ENCODE data around the gene EEIG1. TPM values are rescaled to one million over a fixed set of nuclear protein-coding genes. Genes with fewer than 3 reads are reported as not detected.

The EEIG1 gene
- total RNA-seq, 4 donors from 2014 or later = 71.8 to 219 (median 122) TPM

- DNase-seq = peak in 1 of 3 donors; percentile 55
- H3K27ac ChIP-seq = peak overlapping the region; percentile 95 to 99 (median 96)
- H3K27me3 ChIP-seq = no peaks in the 10 kb centered on the region
- H3K36me3 ChIP-seq = no peaks in the 10 kb centered on the region
- H3K4me1 ChIP-seq = peaks cover 10 to 90% (median 70%) of the 10 kb centered on the region in 4 donors
- TF ChIP-seq CTCF (IDR thresholded peaks at IDR 0.05) (no peak), POLR2A (IDR thresholded peaks at IDR 0.05) (no peak)
- peak overlapping the region; percentile 2 to 97 (median 63) for H3K4me3 ChIP-seq
- H3K9me3 ChIP-seq = no peaks in the 10 kb centered on the region
Observed at GRCh38 chr9:127974001-127974768, 6.6 kb downstream of the EEIG1 start.

GRCh38 chr9:127973169-127974000 lies 7.4 kb downstream of the EEIG1 start:
- H3K4me3 ChIP-seq = peak overlapping the region in 3 of 4 donors; percentile 35 to 97 (median 91)
- H3K27me3 ChIP-seq = no peaks in the 10 kb centered on the region
- peaks cover 12 to 98% (median 77%) of the 10 kb centered on the region in 4 donors for H3K4me1 ChIP-seq
- no peaks in the 10 kb centered on the region for H3K36me3 ChIP-seq
- H3K9me3 ChIP-seq = no peaks in the 10 kb centered on the region
- DNase-seq = peak in 2 of 3 donors; percentile 75 to 77
- H3K27ac ChIP-seq = peak overlapping the region; percentile 95 to 99 (median 96)
- TF ChIP-seq POLR2A (IDR thresholded peaks at IDR 0.05) (no peak), CTCF (IDR thresholded peaks at IDR 0.05) (peak in 3 of 6 experiments; percentile 39 to 49 (median 41))

GRCh38 chr9:127972236-127972871 lies 8.4 kb downstream of the EEIG1 start:
- Histone ChIP-seq H3K4me3 (peak overlapping the region in 3 of 4 donors; percentile 0 to 97 (median 38)), H3K4me1 (peaks cover 19 to 100% (median 82%) of the 10 kb centered on the region in 4 donors), H3K27ac (peak overlapping the region; percentile 95 to 99 (median 96)), H3K27me3 (no peaks in the 10 kb centered on the region), H3K9me3 (no peaks in the 10 kb centered on the region), H3K36me3 (no peaks in the 10 kb centered on the region)
- peak in 1 of 3 donors; percentile 55 for DNase-seq
- TF ChIP-seq POLR2A (IDR thresholded peaks at IDR 0.05) = no peak

- Histone ChIP-seq H3K27ac (peak overlapping the region; percentile 95 to 99 (median 96)), H3K36me3 (no peaks in the 10 kb centered on the region), H3K27me3 (no peaks in the 10 kb centered on the region), H3K4me1 (peaks cover 27 to 100% (median 82%) of the 10 kb centered on the region in 4 donors), H3K4me3 (peak overlapping the region; percentile 0 to 97 (median 23)), H3K9me3 (no peaks in the 10 kb centered on the region)
- no peak for TF ChIP-seq CTCF (IDR thresholded peaks at IDR 0.05)
- TF ChIP-seq POLR2A (IDR thresholded peaks at IDR 0.05) = no peak
- DNase-seq = peak in 2 of 3 donors; percentile 49 to 61
Observed at GRCh38 chr9:127971357-127972235, 9.2 kb downstream of the EEIG1 start.

- H3K36me3 ChIP-seq = no peaks in the 10 kb centered on the region
- peaks cover 27 to 100% (median 86%) of the 10 kb centered on the region in 4 donors for H3K4me1 ChIP-seq
- no peaks in the 10 kb centered on the region for H3K27me3 ChIP-seq
- no peaks in the 10 kb centered on the region for H3K9me3 ChIP-seq
- peak overlapping the region; percentile 8 to 97 (median 24) for H3K4me3 ChIP-seq
- DNase-seq = peak; percentile 53 to 90 (median 88)
- TF ChIP-seq CTCF (IDR thresholded peaks at IDR 0.05) (no peak), POLR2A (IDR thresholded peaks at IDR 0.05) (no peak)
- peak overlapping the region; percentile 95 to 99 (median 96) for H3K27ac ChIP-seq
Observed at GRCh38 chr9:127970401-127971313, 10.1 kb downstream of the EEIG1 start.

Data from Peyer's patch (tissue), 4 donors.